Bronchial epithelial cell (primary cell): Measurements from ENCODE around the gene NLRP10. TPM values are rescaled to one million over a fixed set of nuclear protein-coding genes. Genes with fewer than 3 reads are reported as not detected.

Source experiments
- DNase-seq: peaks from one replicate; pipeline ENCODE4 v3.0.0-alpha.2; 2010; ENCODE audit warnings: low read depth
- FAIRE-seq: peaks from 2 replicates; lab custom pipeline; 2011; peaks lifted over from hg19 to GRCh38; lab: Jason Lieb, UNC
- H3K27me3 ChIP-seq: 2 replicates; pipeline ENCODE4 v1.5.1; 2011; ENCODE audit warnings: low read length; ENCODE audit not compliant: control insufficient read depth, insufficient read depth
- H3K36me3 ChIP-seq: 2 replicates; pipeline ENCODE4 v1.5.1; 2011; ENCODE audit warnings: low read length; ENCODE audit not compliant: control insufficient read depth, insufficient read depth
- H3K4me3 ChIP-seq: 2 replicates; pipeline ENCODE4 v1.5.1; 2011; ENCODE audit warnings: mild to moderate bottlenecking, low read depth, low read length, control low read depth
- total RNA-seq: library from RNA; depleted of rRNA; stranded (reverse); fragments of >200 nt; gene quantifications from 2 replicates; pipeline ENCODE4 v1.2.1, GENCODE V29; 2014
- TF ChIP-seq, protein P1 (sequence below): IDR thresholded peaks from 2 replicates; pipeline ENCODE4 v1.5.1; 2011; ENCODE audit warnings: mild to moderate bottlenecking, moderate library complexity, low read length, control low read depth, inconsistent platforms; ENCODE audit not compliant: insufficient read depth, severe bottlenecking

NLRP10 gene
- total RNA-seq, 1 donor from 2014 or later: under 0.01 TPM

DNA sequence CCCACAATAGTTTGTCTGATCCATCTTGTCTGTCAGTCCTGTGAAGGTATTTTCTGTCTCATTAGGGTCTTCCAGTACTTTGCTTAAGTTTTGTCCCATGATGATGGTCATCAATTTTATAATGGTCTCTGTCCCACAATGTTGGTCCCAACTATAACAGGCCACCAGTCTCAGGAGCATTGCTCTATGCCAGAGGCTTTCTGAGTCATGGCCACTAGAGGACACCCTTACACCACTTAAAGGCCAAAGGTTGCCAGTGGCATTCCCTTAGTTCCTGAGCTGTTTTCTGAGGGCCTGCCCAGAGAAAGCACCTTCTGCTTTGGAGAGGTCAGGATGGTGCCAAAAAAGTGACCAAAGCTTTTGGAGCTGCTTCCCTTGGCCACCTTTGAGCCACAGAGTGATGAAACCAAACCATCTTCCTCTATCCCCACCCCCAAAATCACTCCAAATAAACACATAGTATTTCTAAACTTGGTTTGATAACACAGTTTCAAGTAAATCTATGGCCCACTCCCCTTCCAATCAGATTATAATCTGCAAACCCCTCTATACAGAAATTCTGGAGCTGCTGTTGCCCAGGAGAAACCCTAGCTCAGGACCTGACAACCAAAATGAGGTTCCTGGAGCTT, 41.2 kb upstream of the NLRP10 start:
- Histone ChIP-seq H3K27me3 (no peaks in the 10 kb centered on the region), H3K36me3 (no peaks in the 10 kb centered on the region), H3K4me3 (no peak overlapping the region)
- FAIRE-seq (no peak), DNase-seq (peak; percentile 61)
- TF ChIP-seq, protein P1, sequence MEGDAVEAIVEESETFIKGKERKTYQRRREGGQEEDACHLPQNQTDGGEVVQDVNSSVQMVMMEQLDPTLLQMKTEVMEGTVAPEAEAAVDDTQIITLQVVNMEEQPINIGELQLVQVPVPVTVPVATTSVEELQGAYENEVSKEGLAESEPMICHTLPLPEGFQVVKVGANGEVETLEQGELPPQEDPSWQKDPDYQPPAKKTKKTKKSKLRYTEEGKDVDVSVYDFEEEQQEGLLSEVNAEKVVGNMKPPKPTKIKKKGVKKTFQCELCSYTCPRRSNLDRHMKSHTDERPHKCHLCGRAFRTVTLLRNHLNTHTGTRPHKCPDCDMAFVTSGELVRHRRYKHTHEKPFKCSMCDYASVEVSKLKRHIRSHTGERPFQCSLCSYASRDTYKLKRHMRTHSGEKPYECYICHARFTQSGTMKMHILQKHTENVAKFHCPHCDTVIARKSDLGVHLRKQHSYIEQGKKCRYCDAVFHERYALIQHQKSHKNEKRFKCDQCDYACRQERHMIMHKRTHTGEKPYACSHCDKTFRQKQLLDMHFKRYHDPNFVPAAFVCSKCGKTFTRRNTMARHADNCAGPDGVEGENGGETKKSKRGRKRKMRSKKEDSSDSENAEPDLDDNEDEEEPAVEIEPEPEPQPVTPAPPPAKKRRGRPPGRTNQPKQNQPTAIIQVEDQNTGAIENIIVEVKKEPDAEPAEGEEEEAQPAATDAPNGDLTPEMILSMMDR: peak; percentile 91

DNA sequence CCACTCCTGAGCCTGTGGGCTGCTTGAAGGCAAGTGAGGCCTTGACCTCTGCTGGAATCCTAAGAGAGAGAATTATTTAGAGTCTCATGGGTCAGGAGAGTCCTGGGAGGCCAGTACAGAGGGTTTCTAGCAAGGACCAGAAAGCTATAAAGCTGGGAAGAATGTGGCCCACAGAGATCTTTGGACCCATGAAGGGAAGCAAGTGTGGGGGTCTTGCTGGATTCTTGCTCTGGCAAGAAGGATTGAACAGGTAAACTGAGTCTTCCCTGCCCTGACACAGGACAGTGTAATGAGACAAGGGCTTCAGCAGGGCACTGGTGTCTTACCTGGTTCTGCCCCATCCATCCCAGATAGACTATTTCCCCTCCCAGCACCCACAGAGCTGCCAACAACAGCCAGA, 40.3 kb upstream of the NLRP10 start:
- TF ChIP-seq, protein P1: no peak
- no peak for DNase-seq
- no peak overlapping the region for H3K4me3 ChIP-seq
- no peaks in the 10 kb centered on the region for H3K27me3 ChIP-seq
- no peaks in the 10 kb centered on the region for H3K36me3 ChIP-seq
- no peak for FAIRE-seq

DNA sequence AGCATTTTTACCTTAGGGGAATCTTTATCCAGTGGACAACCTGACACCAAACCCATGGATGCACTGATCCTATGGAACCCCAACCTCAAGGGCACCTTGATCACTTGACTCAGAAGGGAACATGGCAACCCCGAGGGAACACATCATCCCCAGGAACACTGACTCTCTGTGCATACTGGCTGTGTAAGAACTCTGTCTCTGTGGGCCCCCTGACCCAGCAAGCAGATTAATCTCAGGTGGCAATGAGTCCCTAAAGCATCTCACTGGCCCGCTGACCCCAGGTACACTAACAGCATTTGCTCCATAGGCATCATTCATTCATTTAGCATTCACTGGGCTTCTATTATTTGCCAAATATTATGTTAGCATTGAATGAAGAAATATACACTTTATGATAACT, 38.8 kb upstream of the NLRP10 start:
- H3K27me3 ChIP-seq: no peaks in the 10 kb centered on the region
- TF ChIP-seq, protein P1: no peak
- H3K4me3 ChIP-seq: no peak overlapping the region
- no peak for DNase-seq
- no peak for FAIRE-seq
- no peaks in the 10 kb centered on the region for H3K36me3 ChIP-seq

DNA sequence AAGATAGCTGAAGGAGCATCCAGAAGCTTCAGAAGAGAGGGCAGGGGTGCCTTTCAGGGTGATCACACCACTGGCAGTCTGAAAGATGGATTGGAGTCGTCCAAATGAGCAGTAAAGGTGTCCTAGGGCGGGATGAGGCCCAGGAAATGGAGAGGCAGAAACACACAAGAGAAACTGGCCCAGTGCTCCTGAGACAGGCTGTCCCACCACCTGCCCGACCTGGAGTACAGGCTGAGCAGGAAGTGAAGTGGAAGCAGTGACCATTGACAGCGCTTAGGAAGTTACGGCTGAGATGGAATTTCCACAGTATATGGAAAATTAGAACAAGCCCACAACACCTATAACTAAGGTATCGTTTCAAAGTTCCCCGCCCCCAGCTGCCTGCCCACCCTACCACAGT, 37.9 kb upstream of the NLRP10 start:
- Histone ChIP-seq H3K27me3 (no peaks in the 10 kb centered on the region), H3K36me3 (no peaks in the 10 kb centered on the region), H3K4me3 (no peak overlapping the region)
- FAIRE-seq (no peak), DNase-seq (no peak)
- TF ChIP-seq, protein P1: no peak

DNA sequence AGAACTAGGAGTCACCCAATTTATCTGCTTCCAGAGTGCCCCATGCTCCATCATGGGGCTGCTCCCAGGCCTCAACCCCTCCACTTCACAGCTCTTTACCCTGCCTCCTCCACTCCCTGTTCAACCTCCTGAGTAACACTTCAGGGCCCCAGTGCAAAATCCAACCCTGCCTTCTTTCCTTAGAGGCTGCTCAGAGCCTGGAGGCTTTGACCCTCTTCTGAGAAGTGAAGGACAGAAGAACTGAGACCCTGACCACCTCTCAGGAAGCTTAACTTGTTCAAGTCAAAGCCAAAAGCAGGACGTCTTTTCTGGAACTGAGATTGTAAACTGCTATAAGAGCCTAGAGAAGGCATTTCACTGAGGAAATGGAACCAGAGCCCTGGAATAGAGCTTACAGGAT, 37.4 kb upstream of the NLRP10 start:
- DNase-seq (no peak), FAIRE-seq (no peak)
- TF ChIP-seq, protein P1: no peak
- no peak overlapping the region for H3K4me3 ChIP-seq
- H3K27me3 ChIP-seq: no peaks in the 10 kb centered on the region
- no peaks in the 10 kb centered on the region for H3K36me3 ChIP-seq

DNA sequence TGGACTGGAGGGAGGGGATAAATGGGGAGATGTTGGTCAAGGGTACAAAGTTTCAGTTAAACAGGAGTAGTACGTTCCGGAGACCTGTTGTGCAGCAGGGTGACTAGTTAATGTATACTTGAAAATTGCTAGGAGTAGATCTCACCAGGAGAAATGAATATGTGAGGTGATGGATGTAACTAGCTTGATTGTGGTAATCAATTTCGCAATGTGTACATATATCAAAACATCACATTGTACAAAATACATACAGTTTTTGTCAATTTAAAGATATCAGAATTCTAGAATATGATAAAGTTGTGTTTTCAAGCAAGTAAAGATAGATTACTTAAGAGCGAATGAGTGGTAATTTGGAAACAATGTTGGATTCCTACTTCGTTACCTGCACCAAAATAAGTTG, 35.1 kb upstream of the NLRP10 start:
- no peak overlapping the region for H3K4me3 ChIP-seq
- no peak for FAIRE-seq
- TF ChIP-seq, protein P1: no peak

More for the DNA sequence above, 35.1 kb upstream of the NLRP10 start:
- no peak for DNase-seq
- Histone ChIP-seq H3K27me3 (no peaks in the 10 kb centered on the region), H3K36me3 (peaks cover 4% of the 10 kb centered on the region)
